Colonic mucosa (tissue), 4 donors: Measurements from ENCODE around the gene ADAM12. TPM values are rescaled to one million over a fixed set of nuclear protein-coding genes. Genes with fewer than 3 reads are reported as not detected.

Source experiments
- DNase-seq: peaks from one replicate; pipeline ENCODE4 v3.0.0-alpha.2; 2020
- H3K27ac ChIP-seq: fragments of 200-600 bp; one replicate; pipeline ENCODE4 v1.8.0; 2021
- H3K27me3 ChIP-seq: fragments of 200-600 bp; one replicate; pipeline ENCODE4 v1.8.0; 2021
- H3K36me3 ChIP-seq: fragments of 200-600 bp; one replicate; pipeline ENCODE4 v1.8.0; 2021
- H3K4me1 ChIP-seq: fragments of 200-600 bp; one replicate; pipeline ENCODE4 v1.8.0; 2021; ENCODE audit warnings: mild to moderate bottlenecking
- H3K4me3 ChIP-seq: fragments of 200-600 bp; one replicate; pipeline ENCODE4 v1.8.0; 2021
- H3K9ac ChIP-seq, 2 donors: one replicate each; pipeline ENCODE4 v1.7.0; 2013; ENCODE audit warnings: control low read depth in 2 of 2, low read depth in 2 of 2, low read length in 2 of 2
- H3K9me3 ChIP-seq: fragments of 200-600 bp; one replicate; pipeline ENCODE4 v1.8.0; 2021
- CTCF ChIP-seq: fragments of 200-600 bp; IDR thresholded peaks from one replicate; pipeline ENCODE4 v1.8.0; 2022; ENCODE audit warnings: antibody characterized with exemption, mild to moderate bottlenecking
- intact Hi-C: fragments of 100-400 bp; cut with DNase I; formaldehyde crosslinking; loops from one replicate; pipeline ENCODE4 v1.14.1; 2022
- total RNA-seq, 2 donors: library from RNA; stranded (reverse); fragmentation: NEBNext Ultra II Directional in 1 of 2; extraction: Animal tissue kit (Norgen Biotek cat#: 25700) in 1 of 2; gene quantifications; one replicate each; pipeline ENCODE4 v1.2.1, GENCODE V29; 2021
- donor health status: healthy.
- donor health status: DM: no; HTN: no; CAD: no.
- donor health status: DM: no; HTN: no; CAD: no.

Gene ADAM12
- total RNA-seq, 2 donors from 2014 or later, result 0.30 to 0.64 TPM

GRCh38 chr10:126409821-126410220 is 21.5 kb upstream of the ADAM12 start:
- no peaks in the 10 kb centered on the region for H3K4me1 ChIP-seq
- H3K9me3 ChIP-seq, result no peaks in the 10 kb centered on the region
- no peak overlapping the region for H3K4me3 ChIP-seq
- intact Hi-C loops, result no loop called here
- H3K36me3 ChIP-seq, result no peaks in the 10 kb centered on the region
- TF ChIP-seq CTCF, result no peak
- H3K27me3 ChIP-seq, result no peaks in the 10 kb centered on the region
- H3K27ac ChIP-seq, result no peak overlapping the region
- H3K9ac ChIP-seq, result no peak overlapping the region
- DNase-seq, result no peak

- Histone ChIP-seq H3K9me3 (no peaks in the 10 kb centered on the region), H3K4me1 (no peaks in the 10 kb centered on the region), H3K27ac (no peak overlapping the region), H3K9ac (no peak overlapping the region), H3K4me3 (no peak overlapping the region), H3K36me3 (no peaks in the 10 kb centered on the region), H3K27me3 (no peaks in the 10 kb centered on the region)
- DNase-seq, result no peak
- intact Hi-C loops, result no loop called here
- TF ChIP-seq CTCF, result no peak
These were observed 20.8 kb upstream of the ADAM12 start for GRCh38 chr10:126408953-126409641.

- no peak overlapping the region for H3K9ac ChIP-seq
- DNase-seq, result no peak
- no peaks in the 10 kb centered on the region for H3K27me3 ChIP-seq
- H3K4me3 ChIP-seq, result no peak overlapping the region
- TF ChIP-seq CTCF, result no peak
- H3K4me1 ChIP-seq, result no peaks in the 10 kb centered on the region
- no peaks in the 10 kb centered on the region for H3K9me3 ChIP-seq
- H3K27ac ChIP-seq, result no peak overlapping the region
- H3K36me3 ChIP-seq, result no peaks in the 10 kb centered on the region
- intact Hi-C loops, result no loop called here
These were observed 19.6 kb upstream of the ADAM12 start for GRCh38 chr10:126407831-126408230.

- DNase-seq, result no peak
- TF ChIP-seq CTCF, result no peak
- Histone ChIP-seq H3K9ac (no peak overlapping the region), H3K4me1 (no peaks in the 10 kb centered on the region), H3K9me3 (no peaks in the 10 kb centered on the region), H3K4me3 (no peak overlapping the region), H3K36me3 (no peaks in the 10 kb centered on the region), H3K27ac (no peak overlapping the region), H3K27me3 (no peaks in the 10 kb centered on the region)
- intact Hi-C loops, result no loop called here
These were observed 17.0 kb upstream of the ADAM12 start for GRCh38 chr10:126405239-126405775.

- Histone ChIP-seq H3K27ac (no peak overlapping the region), H3K36me3 (no peaks in the 10 kb centered on the region), H3K9ac (no peak overlapping the region), H3K9me3 (no peaks in the 10 kb centered on the region), H3K4me1 (no peaks in the 10 kb centered on the region), H3K4me3 (no peak overlapping the region), H3K27me3 (no peaks in the 10 kb centered on the region)
- TF ChIP-seq CTCF, result no peak
- intact Hi-C loops, result no loop called here
- DNase-seq, result no peak
These were observed 14.7 kb upstream of the ADAM12 start for GRCh38 chr10:126402721-126403695.
